Smooth muscle cell (in vitro differentiated cells): ENCODE results near the gene WDR4. TPM values are rescaled to one million over a fixed set of nuclear protein-coding genes. Genes with fewer than 3 reads are reported as not detected.

Source experiments
- DNase-seq: peaks from one replicate; lab custom pipeline; 2025; ENCODE audit not compliant: unreplicated experiment; lab: John Stamatoyannopoulos, UW
- H2AFZ ChIP-seq: fragments of 200-600 bp; sonication (generic); 2 replicates; pipeline ENCODE4 v1.6.0; 2016; ENCODE audit warnings: antibody characterized with exemption, low read depth, mild to moderate bottlenecking
- H3F3A ChIP-seq: fragments of 200-600 bp; sonication (generic); 2 replicates; pipeline ENCODE4 v1.6.0; 2017; ENCODE audit warnings: antibody characterized with exemption, low read depth
- H3K27ac ChIP-seq: fragments of 200-600 bp; sonication (generic); 2 replicates; pipeline ENCODE4 v1.5.1; 2016; ENCODE audit warnings: low read depth, mild to moderate bottlenecking
- H3K27me3 ChIP-seq: fragments of 200-600 bp; sonication (generic); 2 replicates; pipeline ENCODE4 v1.6.1; 2016; ENCODE audit warnings: low read depth, mild to moderate bottlenecking
- H3K36me3 ChIP-seq: fragments of 200-600 bp; sonication (generic); 2 replicates; pipeline ENCODE4 v1.5.1; 2016; ENCODE audit warnings: low read depth
- H3K4me1 ChIP-seq: fragments of 200-600 bp; sonication (generic); 2 replicates; pipeline ENCODE4 v1.5.1; 2016; ENCODE audit warnings: low read depth
- H3K4me2 ChIP-seq: fragments of 200-600 bp; sonication (generic); 2 replicates; pipeline ENCODE4 v1.6.0; 2016; ENCODE audit warnings: mild to moderate bottlenecking
- H3K4me3 ChIP-seq: fragments of 200-600 bp; sonication (generic); 2 replicates; pipeline ENCODE4 v1.5.1; 2016; ENCODE audit warnings: mild to moderate bottlenecking
- H3K79me2 ChIP-seq: fragments of 200-600 bp; sonication (generic); 2 replicates; pipeline ENCODE4 v1.6.0; 2016; ENCODE audit warnings: low read depth, mild to moderate bottlenecking
- H3K9ac ChIP-seq: fragments of 200-600 bp; sonication (generic); 2 replicates; pipeline ENCODE4 v1.6.0; 2016; ENCODE audit warnings: low read depth
- H3K9me3 ChIP-seq: fragments of 200-600 bp; sonication (generic); replicated peaks from 2 replicates; pipeline ENCODE4 v1.5.1; 2016; ENCODE audit warnings: low read depth
- H4K20me1 ChIP-seq: fragments of 200-600 bp; sonication (generic); 2 replicates; pipeline ENCODE4 v1.6.0; 2016; ENCODE audit warnings: low read depth
- CTCF ChIP-seq: fragments of 200-600 bp; sonication (generic); IDR thresholded peaks from 2 replicates; pipeline ENCODE4 v1.5.1; 2017; ENCODE audit warnings: borderline replicate concordance, mild to moderate bottlenecking, antibody characterized with exemption; ENCODE audit not compliant: insufficient read depth, poor library complexity, severe bottlenecking
- WGBS: methylation state at CpG from one replicate; pipeline ENCODE4 v1.1.7; 2016; ENCODE audit warnings: low lambda C conversion rate; 5-methylcytosine and 5-hydroxymethylcytosine counted together
- polyA plus RNA-seq: library from polyadenylated mRNA; unstranded; fragments of >200 nt; fragmentation: Nextera tagmentation; extraction: Ambion mirVana; gene quantifications from 2 replicates; pipeline ENCODE4 v1.2.1, GENCODE V29; 2016
- total RNA-seq: library from RNA; depleted of rRNA; stranded (reverse); fragments of >200 nt; gene quantifications from 2 replicates; pipeline ENCODE4 v1.2.3, GENCODE V29; 2014

Gene WDR4
- total and polyA plus RNA-seq, 2 experiments from 2014 or later: 5.1 TPM

GRCh38 chr21:42811960-42812359 lies 67.4 kb downstream of the WDR4 start:
- Histone ChIP-seq H3K27me3 (peaks cover 4% of the 10 kb centered on the region), H3K4me3 (no peak overlapping the region), H4K20me1 (no peaks in the 10 kb centered on the region), H3K79me2 (no peaks in the 10 kb centered on the region), H3K9me3 (no peaks in the 10 kb centered on the region), H3F3A (no peaks in the 10 kb centered on the region), H3K4me1 (peaks cover 4% of the 10 kb centered on the region), H3K4me2 (no peak overlapping the region), H3K9ac (no peak overlapping the region), H3K36me3 (no peaks in the 10 kb centered on the region), H2AFZ (no peak overlapping the region), H3K27ac (peak overlapping the region; percentile 42)
- no peak for DNase-seq
- 68% methylated on average over 6 of the region's 6 CpGs for WGBS
- TF ChIP-seq CTCF: no peak

DNA sequence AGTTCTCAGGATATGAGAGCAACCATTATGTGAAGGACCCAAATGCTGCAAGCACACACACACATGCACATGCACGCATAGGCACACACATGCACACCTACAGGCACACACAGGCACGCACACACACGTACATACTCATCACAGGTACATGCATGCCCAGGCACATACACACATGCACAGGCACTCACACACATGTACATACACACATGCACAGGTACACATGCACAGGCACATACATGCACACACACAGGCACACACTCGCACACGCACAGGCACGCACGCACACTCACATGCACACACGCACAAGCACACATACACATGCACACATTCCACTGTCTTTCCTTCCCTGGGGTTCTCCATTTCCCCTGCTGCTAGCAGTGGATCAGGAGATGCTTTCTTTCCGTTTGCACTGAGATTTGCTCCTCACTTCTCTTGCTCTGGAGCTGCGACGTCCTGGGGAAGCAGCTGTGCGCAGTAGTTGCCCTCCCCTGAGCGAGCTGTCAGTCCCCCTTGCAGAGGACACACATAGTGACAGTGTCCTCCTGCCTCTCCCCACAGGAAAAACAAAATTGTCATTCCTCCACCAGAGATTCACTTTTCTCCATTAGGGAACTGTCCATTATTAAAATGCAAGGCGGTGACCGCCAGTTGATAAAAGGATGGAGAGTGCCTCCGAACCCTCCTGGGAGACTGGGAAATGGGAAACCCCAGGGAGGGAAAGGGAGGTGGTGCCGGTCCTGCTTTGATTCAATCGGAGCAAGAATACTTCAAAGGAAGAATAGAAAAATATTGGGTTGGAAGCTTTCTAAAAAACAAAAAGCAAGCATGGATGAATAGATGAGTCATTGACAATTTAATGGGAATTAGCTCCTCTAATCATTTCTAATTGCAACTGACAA lies 69.5 kb downstream of the WDR4 start:
- 81% methylated on average over 18 of the region's 18 CpGs for WGBS
- H3K27me3 ChIP-seq: peaks cover 9% of the 10 kb centered on the region
- DNase-seq: no peak

GRCh38 chr21:42809171-42809570 lies 70.2 kb downstream of the WDR4 start:
- no peak overlapping the region for H3K9ac ChIP-seq
- H3K79me2 ChIP-seq: no peaks in the 10 kb centered on the region
- H3K27ac ChIP-seq: no peak overlapping the region
- H3K4me3 ChIP-seq: no peak overlapping the region
- no peaks in the 10 kb centered on the region for H4K20me1 ChIP-seq
- H3K4me2 ChIP-seq: no peak overlapping the region
- no peak for TF ChIP-seq CTCF
- H3K9me3 ChIP-seq: no peaks in the 10 kb centered on the region
- DNase-seq: no peak
- H3K36me3 ChIP-seq: no peaks in the 10 kb centered on the region
- 93% methylated on average over 7 of the region's 7 CpGs for WGBS
- peaks cover 9% of the 10 kb centered on the region for H3K27me3 ChIP-seq
- H3F3A ChIP-seq: no peaks in the 10 kb centered on the region
- H3K4me1 ChIP-seq: peaks cover 12% of the 10 kb centered on the region
- H2AFZ ChIP-seq: no peak overlapping the region

More for the DNA sequence above, 69.5 kb downstream of the WDR4 start:
- no peak overlapping the region for H3K9ac ChIP-seq
- no peaks in the 10 kb centered on the region for H3K79me2 ChIP-seq
- peaks cover 12% of the 10 kb centered on the region for H3K4me1 ChIP-seq
- H4K20me1 ChIP-seq: no peaks in the 10 kb centered on the region
- H3K4me2 ChIP-seq: no peak overlapping the region
- no peak for TF ChIP-seq CTCF
- no peak overlapping the region for H3K4me3 ChIP-seq
- H3K27ac ChIP-seq: no peak overlapping the region
- H3F3A ChIP-seq: no peaks in the 10 kb centered on the region
- H3K36me3 ChIP-seq: no peaks in the 10 kb centered on the region
- no peaks in the 10 kb centered on the region for H3K9me3 ChIP-seq
- H2AFZ ChIP-seq: no peak overlapping the region
